Progenitor cell of endocrine pancreas (in vitro differentiated cells): ENCODE results near the gene OR4C11. TPM values are rescaled to one million over a fixed set of nuclear protein-coding genes. Genes with fewer than 3 reads are reported as not detected.

ENCODE experiments used
- DNase-seq: peaks from one replicate; pipeline ENCODE4 v3.0.0; 2021; ENCODE audit warnings: low spot score; ENCODE audit not compliant: unreplicated experiment
- H3K27ac Mint-ChIP-seq: 2 replicates; pipeline ENCODE4 v1.8.0; 2021; ENCODE audit warnings: mild to moderate bottlenecking, moderate library complexity, mixed read lengths
- H3K27me3 Mint-ChIP-seq: 2 replicates; pipeline ENCODE4 v1.8.0; 2021; ENCODE audit warnings: mixed read lengths
- H3K36me3 Mint-ChIP-seq: 2 replicates; pipeline ENCODE4 v1.8.0; 2022; ENCODE audit warnings: mixed read lengths; ENCODE audit not compliant: insufficient read depth
- H3K4me1 Mint-ChIP-seq: 2 replicates; pipeline ENCODE4 v1.8.0; 2021; ENCODE audit warnings: low read depth, mixed read lengths
- H3K4me3 Mint-ChIP-seq: 2 replicates; pipeline ENCODE4 v1.8.0; 2021; ENCODE audit warnings: low read depth, mild to moderate bottlenecking, moderate library complexity, mixed read lengths
- H3K9me3 Mint-ChIP-seq: 2 replicates; pipeline ENCODE4 v1.8.0; 2021; ENCODE audit warnings: low read depth, mixed read lengths
- total RNA-seq: library from RNA; stranded (reverse); gene quantifications from 2 replicates; pipeline ENCODE4 v1.2.1, GENCODE V29; 2021
- TF ChIP-seq, protein P1 (sequence below): fragments of 200-600 bp; sonication (generic); IDR thresholded peaks from one replicate; pipeline ENCODE4 v1.5.0; 2021; ENCODE audit warnings: antibody characterized with exemption, mild to moderate bottlenecking; ENCODE audit not compliant: unreplicated experiment

OR4C11 gene
- total RNA-seq, 1 donor from 2014 or later: not detected

GRCh38 chr11:55624531-55624930 lies 17.1 kb upstream of the OR4C11 start:
- Mint-ChIP-seq H3K36me3 (no peaks in the 10 kb centered on the region), H3K27ac (no peak overlapping the region), H3K4me1 (no peaks in the 10 kb centered on the region), H3K4me3 (no peak overlapping the region), H3K27me3 (no peaks in the 10 kb centered on the region), H3K9me3 (peaks cover 26% of the 10 kb centered on the region)
- DNase-seq: no peak
- TF ChIP-seq, protein P1, sequence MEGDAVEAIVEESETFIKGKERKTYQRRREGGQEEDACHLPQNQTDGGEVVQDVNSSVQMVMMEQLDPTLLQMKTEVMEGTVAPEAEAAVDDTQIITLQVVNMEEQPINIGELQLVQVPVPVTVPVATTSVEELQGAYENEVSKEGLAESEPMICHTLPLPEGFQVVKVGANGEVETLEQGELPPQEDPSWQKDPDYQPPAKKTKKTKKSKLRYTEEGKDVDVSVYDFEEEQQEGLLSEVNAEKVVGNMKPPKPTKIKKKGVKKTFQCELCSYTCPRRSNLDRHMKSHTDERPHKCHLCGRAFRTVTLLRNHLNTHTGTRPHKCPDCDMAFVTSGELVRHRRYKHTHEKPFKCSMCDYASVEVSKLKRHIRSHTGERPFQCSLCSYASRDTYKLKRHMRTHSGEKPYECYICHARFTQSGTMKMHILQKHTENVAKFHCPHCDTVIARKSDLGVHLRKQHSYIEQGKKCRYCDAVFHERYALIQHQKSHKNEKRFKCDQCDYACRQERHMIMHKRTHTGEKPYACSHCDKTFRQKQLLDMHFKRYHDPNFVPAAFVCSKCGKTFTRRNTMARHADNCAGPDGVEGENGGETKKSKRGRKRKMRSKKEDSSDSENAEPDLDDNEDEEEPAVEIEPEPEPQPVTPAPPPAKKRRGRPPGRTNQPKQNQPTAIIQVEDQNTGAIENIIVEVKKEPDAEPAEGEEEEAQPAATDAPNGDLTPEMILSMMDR: no peak

DNA sequence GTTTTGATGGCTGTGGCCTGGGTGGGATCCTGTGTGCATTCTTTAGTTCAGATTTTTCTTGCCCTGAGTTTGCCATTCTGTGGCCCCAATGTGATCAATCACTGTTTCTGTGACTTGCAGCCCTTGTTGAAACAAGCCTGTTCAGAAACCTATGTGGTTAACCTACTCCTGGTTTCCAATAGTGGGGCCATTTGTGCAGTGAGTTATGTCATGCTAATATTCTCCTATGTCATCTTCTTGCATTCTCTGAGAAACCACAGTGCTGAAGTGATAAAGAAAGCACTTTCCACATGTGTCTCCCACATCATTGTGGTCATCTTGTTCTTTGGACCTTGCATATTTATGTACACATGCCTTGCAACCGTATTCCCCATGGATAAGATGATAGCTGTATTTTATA lies 34.9 kb downstream of the OR4C11 start:
- TF ChIP-seq, protein P1: no peak

GRCh38 chr11:55571828-55572227 lies 35.6 kb downstream of the OR4C11 start, which contains the start of gene OR4C16:
Gene OR4C16, plus strand, starts transcription at chr11:55572128. Its CDS starts 0 bp downstream, at chr11:55572128.
- Mint-ChIP-seq H3K4me3 (no peak within 1 kb of the TSS), H3K36me3 (peaks cover 1% of the 10 kb centered on the region), H3K4me1 (no peaks in the 10 kb centered on the region), H3K27me3 (no peaks in the 10 kb centered on the region), H3K9me3 (peaks cover 40% of the 10 kb centered on the region), H3K27ac (no peak within 1 kb of the TSS)
- no peak for DNase-seq
- TF ChIP-seq, protein P1: no peak

More for the DNA sequence above, 34.9 kb downstream of the OR4C11 start:
- DNase-seq: no peak
- no peaks in the 10 kb centered on the region for H3K4me1 Mint-ChIP-seq
- H3K4me3 Mint-ChIP-seq: no peak overlapping the region
- H3K27me3 Mint-ChIP-seq: no peaks in the 10 kb centered on the region
- peaks cover 47% of the 10 kb centered on the region for H3K9me3 Mint-ChIP-seq
- peaks cover 1% of the 10 kb centered on the region for H3K36me3 Mint-ChIP-seq
- no peak overlapping the region for H3K27ac Mint-ChIP-seq

- H3K4me1 Mint-ChIP-seq: no peaks in the 10 kb centered on the region
- TF ChIP-seq, protein P1: no peak
- no peak for DNase-seq
- H3K27ac Mint-ChIP-seq: no peak within 1 kb of the TSS
- no peaks in the 10 kb centered on the region for H3K27me3 Mint-ChIP-seq
- no peak within 1 kb of the TSS for H3K4me3 Mint-ChIP-seq
- peaks cover 48% of the 10 kb centered on the region for H3K9me3 Mint-ChIP-seq
- H3K36me3 Mint-ChIP-seq: peaks cover 5% of the 10 kb centered on the region
These were observed 53.3 kb downstream of the OR4C11 start, which contains the start of gene OR4C15 for GRCh38 chr11:55554169-55554568. Gene OR4C15, plus strand, starts transcription at chr11:55554469. Its CDS starts 0 bp downstream, at chr11:55554469.

Other genes with a start within 250 kb of the OR4C11 start
- not detected in 2 replicates for gene OR4A15, start 239.7 kb downstream of the OR4C11 start, total RNA-seq
- gene OR4C15, start 53.2 kb downstream of the OR4C11 start, total RNA-seq: not detected in 2 replicates
- gene OR4C16, start 35.5 kb downstream of the OR4C11 start, total RNA-seq: not detected in 2 replicates
- gene OR4P4, start 27.5 kb upstream of the OR4C11 start, total RNA-seq: not detected in 2 replicates
- not detected in 2 replicates for gene OR4S2, start 40.7 kb upstream of the OR4C11 start, total RNA-seq
- not detected in 2 replicates for gene OR4C6, start 54.6 kb upstream of the OR4C11 start, total RNA-seq
- gene OR5D13, start 165.8 kb upstream of the OR4C11 start, total RNA-seq: not detected in 2 replicates
- not detected in 2 replicates for gene OR5D14, start 187.9 kb upstream of the OR4C11 start, total RNA-seq
- not detected in 2 replicates for gene OR5L1, start 203.7 kb upstream of the OR4C11 start, total RNA-seq
- not detected in 2 replicates for gene OR5D18, start 212.0 kb upstream of the OR4C11 start, total RNA-seq
- not detected in 2 replicates for gene OR5L2, start 219.6 kb upstream of the OR4C11 start, total RNA-seq
- gene OR5D16, start 231.1 kb upstream of the OR4C11 start, total RNA-seq: not detected in 2 replicates